ENCODE results near the gene RASSF9.

GRCh38 chr12:85784096-85784720, 52.0 kb downstream of the RASSF9 start:
- TF ChIP-seq POLR2A (IDR thresholded peaks at IDR 0.05) (no peak), CTCF (IDR thresholded peaks at IDR 0.05) (no peak), POLR2AphosphoS5 (IDR thresholded peaks at IDR 0.05) (no peak)

Data from breast epithelium (tissue), 3 donors.